H1 (cell line): ENCODE measurements around the gene PLXDC2. TPM values are rescaled to one million over a fixed set of nuclear protein-coding genes. Genes with fewer than 3 reads are reported as not detected.
A peak's percentile ranks its signal among the peaks of the same experiment; 100 is the strongest.

Source experiments
- CTCF ChIA-PET: fragments of 300-600 bp; sonication (Branson Sonifier 250); formaldehyde crosslinking; loops from one replicate; lab custom pipeline; 2021; ENCODE audit not compliant: partially characterized antibody; lab: Charles Lee
- POLR2A ChIA-PET: fragments of 300-600 bp; sonication (Branson Sonifier 250); formaldehyde crosslinking; loops from one replicate; lab custom pipeline; 2021; ENCODE audit warnings: inconsistent platforms; ENCODE audit not compliant: partially characterized antibody; lab: Charles Lee
- DNase-seq, 2 experiments: peaks; one replicate each; pipeline versions ENCODE4 v3.0.0 to v3.0.0-alpha.2; 2010 to 2022; ENCODE audit warnings: low spot score in 2 of 2, low read depth in 1 of 2, mixed read lengths in 1 of 2
- FAIRE-seq: peaks from 2 replicates; lab custom pipeline; 2011; peaks lifted over from hg19 to GRCh38; lab: Jason Lieb, UNC
- H2AFZ ChIP-seq: 2 replicates; pipeline ENCODE4 v1.8.1; 2012; ENCODE audit warnings: low read length, inconsistent platforms
- H2AK5ac ChIP-seq: 2 replicates; pipeline ENCODE4 v1.6.1; 2013; ENCODE audit warnings: low read depth, low read length
- H2BK120ac ChIP-seq: replicated peaks from 2 replicates; pipeline ENCODE3; 2013; ENCODE audit warnings: low read depth, low read length, inconsistent platforms
- H2BK12ac ChIP-seq: 2 replicates; pipeline ENCODE4 v1.6.1; 2013; ENCODE audit warnings: low read depth, low read length
- H2BK15ac ChIP-seq: 2 replicates; pipeline ENCODE4 v1.6.1; 2013; ENCODE audit warnings: low read length
- H2BK20ac ChIP-seq: 2 replicates; pipeline ENCODE4 v1.6.1; 2013; ENCODE audit warnings: low read length
- H2BK5ac ChIP-seq: 2 replicates; pipeline ENCODE4 v1.6.1; 2013; ENCODE audit warnings: low read depth, low read length
- H3K14ac ChIP-seq: 2 replicates; pipeline ENCODE4 v1.6.1; 2013; ENCODE audit warnings: inconsistent platforms; ENCODE audit not compliant: insufficient read length
- H3K18ac ChIP-seq: 2 replicates; pipeline ENCODE4 v1.6.1; 2013; ENCODE audit warnings: low read length; ENCODE audit errors: extremely low read depth
- H3K23ac ChIP-seq: 2 replicates; pipeline ENCODE4 v1.6.1; 2013; ENCODE audit warnings: inconsistent platforms; ENCODE audit not compliant: insufficient read length
- H3K23me2 ChIP-seq: 2 replicates; pipeline ENCODE4 v1.6.1; 2013; ENCODE audit warnings: low read depth, low read length
- H3K27ac ChIP-seq: 2 replicates; pipeline ENCODE4 v1.6.1; 2011; ENCODE audit warnings: low read depth, low read length, inconsistent platforms
- H3K27me3 ChIP-seq, 4 experiments: replicated peaks in 1 of 4; 1 replicate in 1 of 4; 2 replicates in 3 of 4; pipeline versions ENCODE4 v1.6.1 to v1.8.1; 2011 to 2013; ENCODE audit warnings: low read length in 3 of 4, mild to moderate bottlenecking in 3 of 4, inconsistent platforms in 2 of 4, mixed read lengths in 2 of 4, moderate library complexity in 1 of 4; ENCODE audit not compliant: control insufficient read depth in 3 of 4, insufficient read depth in 3 of 4; ENCODE audit errors: extremely low read depth in 1 of 4
- H3K36me3 ChIP-seq, 4 experiments: 2 replicates each; pipeline versions ENCODE4 v1.6.1 to v1.8.1; 2011 to 2013; ENCODE audit warnings: mild to moderate bottlenecking in 4 of 4, low read length in 3 of 4, moderate library complexity in 2 of 4, control low read depth in 1 of 4, inconsistent platforms in 1 of 4; ENCODE audit not compliant: insufficient read depth in 4 of 4, control insufficient read depth in 2 of 4
- H3K4ac ChIP-seq: replicated peaks from 2 replicates; pipeline ENCODE3; 2013; ENCODE audit warnings: low read length, low read depth, mixed read lengths, inconsistent platforms; ENCODE audit not compliant: insufficient read length
- H3K4me1 ChIP-seq, 4 experiments: replicated peaks in 1 of 4; 1 replicate in 1 of 4; 2 replicates in 3 of 4; pipeline versions ENCODE4 v1.6.1 to v1.8.1; 2011 to 2013; ENCODE audit warnings: low read length in 3 of 4, inconsistent platforms in 2 of 4, mixed read lengths in 1 of 4; ENCODE audit not compliant: insufficient read depth in 4 of 4, control insufficient read depth in 3 of 4
- H3K4me2 ChIP-seq, 2 experiments: 2 replicates each; pipeline versions ENCODE4 v1.6.1 to v1.8.1; 2011 to 2013; ENCODE audit warnings: low read depth in 2 of 2, low read length in 2 of 2, control low read depth in 1 of 2, inconsistent platforms in 1 of 2, mild to moderate bottlenecking in 1 of 2; ENCODE audit not compliant: insufficient read depth in 1 of 2
- H3K4me3 ChIP-seq, 4 experiments: fragments of 200-600, 300-600 bp in 1 of 4; sonication (generic), shearing (Covaris generic), sonication (Bioruptor Twin) in 1 of 4; 2 replicates each; pipeline versions ENCODE4 v1.5.1 to v1.8.1; 2011 to 2016; ENCODE audit warnings: low read length in 4 of 4, low read depth in 3 of 4, control low read depth in 2 of 4, inconsistent platforms in 2 of 4, mild to moderate bottlenecking in 2 of 4, mixed read lengths in 1 of 4, moderate library complexity in 1 of 4; ENCODE audit not compliant: insufficient read depth in 2 of 4; ENCODE audit errors: extremely low read depth in 1 of 4
- H3K56ac ChIP-seq: replicated peaks from 2 replicates; pipeline ENCODE3; 2013; ENCODE audit warnings: low read depth, mild to moderate bottlenecking, mixed read lengths, low read length, inconsistent platforms; ENCODE audit not compliant: insufficient read length
- H3K79me1 ChIP-seq: 2 replicates; pipeline ENCODE4 v1.6.1; 2013; ENCODE audit warnings: low read depth, low read length, control low read depth
- H3K79me2 ChIP-seq, 2 experiments: 2 replicates each; pipeline versions ENCODE4 v1.6.1 to v1.8.1; 2012 to 2013; ENCODE audit warnings: low read length in 2 of 2, mild to moderate bottlenecking in 2 of 2, inconsistent platforms in 1 of 2; ENCODE audit not compliant: insufficient read depth in 2 of 2, control insufficient read depth in 1 of 2
- H3K9ac ChIP-seq, 4 experiments: replicated peaks in 1 of 4; 1 replicate in 1 of 4; 2 replicates in 3 of 4; pipeline versions ENCODE4 v1.6.1 to v1.8.1; 2011 to 2013; ENCODE audit warnings: low read depth in 3 of 4, low read length in 3 of 4, control low read depth in 2 of 4, mild to moderate bottlenecking in 2 of 4, moderate library complexity in 2 of 4, inconsistent platforms in 1 of 4; ENCODE audit errors: extremely low read depth in 1 of 4
- H3K9me3 ChIP-seq, 2 experiments: 2 replicates each; pipeline versions ENCODE4 v1.6.1 to v1.8.1; 2012 to 2013; ENCODE audit warnings: mild to moderate bottlenecking in 2 of 2, moderate library complexity in 2 of 2, control low read depth in 1 of 2, inconsistent platforms in 1 of 2, low read depth in 1 of 2, low read length in 1 of 2, mixed read lengths in 1 of 2; ENCODE audit not compliant: insufficient read depth in 2 of 2
- H4K20me1 ChIP-seq, 2 experiments: replicated peaks in 1 of 2; 2 replicates each; pipeline versions ENCODE3 to v1.8.1; 2011 to 2013; ENCODE audit warnings: inconsistent platforms in 2 of 2, low read length in 2 of 2, mild to moderate bottlenecking in 1 of 2; ENCODE audit not compliant: insufficient read depth in 2 of 2, control insufficient read depth in 1 of 2
- H4K5ac ChIP-seq: 2 replicates; pipeline ENCODE4 v1.6.1; 2013; ENCODE audit warnings: low read length, low read depth, mixed read lengths, inconsistent platforms; ENCODE audit not compliant: insufficient read length
- H4K8ac ChIP-seq: 2 replicates; pipeline ENCODE4 v1.8.0; 2013; ENCODE audit warnings: mild to moderate bottlenecking, moderate library complexity, low read length, inconsistent platforms; ENCODE audit not compliant: insufficient read depth; ENCODE audit errors: extremely low read depth
- H4K91ac ChIP-seq: replicated peaks from 2 replicates; pipeline ENCODE3; 2013; ENCODE audit warnings: low read length, mixed read lengths, inconsistent platforms; ENCODE audit not compliant: insufficient read length
- CEBPB ChIP-seq: IDR thresholded peaks from 2 replicates; pipeline ENCODE4 v1.6.1; 2012; ENCODE audit warnings: low read depth, low read length
- JUN ChIP-seq: IDR thresholded peaks from 2 replicates; pipeline ENCODE4 v1.6.1; 2011; ENCODE audit warnings: low read depth, mild to moderate bottlenecking, improper control_type of control experiment, low read length
- SAP30 ChIP-seq: fragments of 300-600 bp; sonication (generic); IDR thresholded peaks from 2 replicates; pipeline ENCODE4 v1.7.1; 2012; ENCODE audit warnings: low read length, moderate library complexity, mild to moderate bottlenecking, inconsistent platforms; ENCODE audit not compliant: insufficient read depth, insufficient replicate concordance
- YY1 ChIP-seq: IDR thresholded peaks from 2 replicates; pipeline ENCODE4 v1.6.1; 2011; ENCODE audit warnings: low read depth, mild to moderate bottlenecking, low read length
- ZNF274 ChIP-seq: IDR thresholded peaks from 2 replicates; pipeline ENCODE4 v1.7.0; 2012; ENCODE audit warnings: low read length, borderline replicate concordance; ENCODE audit errors: extremely low read depth
- WGBS, 2 experiments: shearing (Covaris generic) in 1 of 2; methylation state at CpG; one replicate each; pipeline versions ENCODE4 v1.1.6 to v1.1.7; 2013 to 2015; ENCODE audit warnings: low lambda C conversion rate in 2 of 2, mixed read lengths in 2 of 2, inconsistent platforms in 1 of 2, low coverage in 1 of 2, missing lambda C conversion rate in 1 of 2; ENCODE audit not compliant: insufficient replicate concordance in 2 of 2, insufficient coverage in 1 of 2, insufficient read length in 1 of 2; ENCODE audit errors: extremely low coverage in 1 of 2, missing lambda C conversion rate in 1 of 2; 5-methylcytosine and 5-hydroxymethylcytosine counted together
- polyA plus RNA-seq, 7 experiments: library from polyadenylated mRNA; depleted of rRNA in 3 of 7; stranded (reverse) in 5 of 7; unstranded in 2 of 7; fragments of >200 nt in 5 of 7; fragments of 200-250 nt in 2 of 7; gene quantifications; 1 replicate in 5 of 7; 2 replicates in 1 of 7; 4 replicates in 1 of 7; pipeline versions ENCODE4 v1.2.1 to v1.2.3, GENCODE V29; 2011 to 2013; ENCODE audit warnings: missing spikeins in 2 of 7, mixed read lengths in 2 of 7
- total RNA-seq: library from RNA; stranded (reverse); fragmentation: NEBNext Ultra II Directional; extraction: Animal tissue kit (Norgen Biotek cat#: 25700); gene quantifications from 2 replicates; pipeline ENCODE4 v1.2.1, GENCODE V29; 2021
- TF ChIP-seq, protein P1 (sequence below): IDR thresholded peaks from 2 replicates; pipeline ENCODE4 v1.6.1; 2011; ENCODE audit warnings: low read depth, mild to moderate bottlenecking, low read length; ENCODE audit not compliant: insufficient read depth

Gene PLXDC2
- total and polyA plus RNA-seq, 2 of the 8 experiments (the other 6 are each of a cell fraction or from before 2014, with no cell fraction given) = 23.0 to 40.5 TPM

DNA sequence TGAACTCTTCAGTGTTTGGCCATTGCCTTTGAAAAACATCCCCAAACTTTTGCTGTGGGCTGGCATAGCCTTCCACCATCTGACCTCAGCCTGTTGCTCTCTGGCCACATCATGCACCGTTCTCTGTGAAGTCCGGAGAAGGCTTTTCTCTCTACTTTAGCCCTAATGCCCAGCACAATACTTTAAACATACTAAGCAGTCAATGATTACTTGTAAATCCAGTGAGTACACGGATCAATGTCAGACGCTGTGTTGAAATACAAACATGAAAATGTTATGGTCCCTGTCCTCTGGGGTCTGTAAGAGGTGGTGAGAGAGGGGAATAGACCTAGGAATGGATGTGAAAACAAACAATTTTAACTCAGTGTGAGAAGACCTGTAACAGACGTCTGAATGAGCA lies 297.9 kb downstream of the PLXDC2 start:
- no peak overlapping the region for H3K18ac ChIP-seq
- no peaks in the 10 kb centered on the region for H3K36me3 ChIP-seq
- H3K79me1 ChIP-seq = no peaks in the 10 kb centered on the region; the same call in 1 of the 2 replicates
- peaks cover 0 to 28% (median 15%) of the 10 kb centered on the region in 4 experiments; a peak in 5 of 7 replicates for H3K4me1 ChIP-seq
- no peak overlapping the region for H3K4ac ChIP-seq
- DNase-seq = no peak
- ChIA-PET POLR2A (no interaction called here), CTCF (interaction anchor here (0.6 kb wide), 1 partner anchor 15 kb away, joined by 3 read pairs; no protein-coding TSS in a partner anchor)
- no peaks in the 10 kb centered on the region for H3K23me2 ChIP-seq
- peak overlapping the region; percentile 11; the same call in 1 of the 2 replicates for H2AK5ac ChIP-seq
- no peak overlapping the region for H3K27ac ChIP-seq
- H4K91ac ChIP-seq = no peak overlapping the region
- no peak overlapping the region for H2BK15ac ChIP-seq
- no peak overlapping the region for H3K56ac ChIP-seq
- TF ChIP-seq SAP30 = no peak
- no peak for TF ChIP-seq JUN
- TF ChIP-seq, protein P1, sequence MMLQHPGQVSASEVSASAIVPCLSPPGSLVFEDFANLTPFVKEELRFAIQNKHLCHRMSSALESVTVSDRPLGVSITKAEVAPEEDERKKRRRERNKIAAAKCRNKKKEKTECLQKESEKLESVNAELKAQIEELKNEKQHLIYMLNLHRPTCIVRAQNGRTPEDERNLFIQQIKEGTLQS = no peak
- TF ChIP-seq ZNF274 = no peak
- no peak for TF ChIP-seq YY1
- TF ChIP-seq CEBPB = no peak
- no peak overlapping the region for H3K9ac ChIP-seq
- no peak overlapping the region for H4K5ac ChIP-seq
- no peak overlapping the region for H2AFZ ChIP-seq
- H3K4me2 ChIP-seq = no peak overlapping the region
- H3K23ac ChIP-seq = no peak overlapping the region
- no peak overlapping the region for H2BK5ac ChIP-seq
- H3K79me2 ChIP-seq = no peaks in the 10 kb centered on the region; a peak in 1 of 4 replicates
- H4K8ac ChIP-seq = no peak overlapping the region
- H3K4me3 ChIP-seq = no peak overlapping the region
- H3K9me3 ChIP-seq = no peaks in the 10 kb centered on the region
- no peaks in the 10 kb centered on the region for H3K27me3 ChIP-seq
- H2BK20ac ChIP-seq = peak overlapping the region; percentile 51; the same call in 1 of the 2 replicates
- no peak overlapping the region for H2BK120ac ChIP-seq
- no peaks in the 10 kb centered on the region for H4K20me1 ChIP-seq
- WGBS, 2 experiments = 89% methylated on average over 5 of the region's 5 CpGs; no CpG with 5 or more reads in 1 of the 2 experiments
- no peak overlapping the region for H3K14ac ChIP-seq
- peak overlapping the region; percentile 44; the same call in 1 of the 2 replicates for H2BK12ac ChIP-seq
- FAIRE-seq = no peak
